ENCODE results near the gene SOX6.

SOX6 gene

DNA sequence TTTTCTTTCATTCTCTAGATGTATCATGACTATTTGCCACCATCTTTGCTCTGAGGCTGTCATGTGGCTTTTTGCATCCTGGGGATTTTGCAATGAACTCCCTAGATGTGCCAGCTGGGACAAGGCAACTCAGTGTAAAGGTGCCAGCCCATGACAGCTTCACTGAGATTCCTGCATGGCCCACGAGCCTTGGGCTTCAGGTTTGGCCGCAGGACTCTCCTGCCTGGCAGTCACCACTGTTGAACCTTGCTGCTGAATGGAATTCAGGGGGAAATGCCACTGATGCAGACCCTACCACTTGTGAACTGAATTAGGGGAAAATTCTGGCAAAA, 385.2 kb downstream of the SOX6 start:
- peaks cover 5 to 49% (median 35%) of the 10 kb centered on the region in 5 donors for H3K4me1 ChIP-seq (ENCODE audit: control insufficient read depth in 5 of 5, insufficient read depth in 5 of 5, low read length in 5 of 5)
- no peak overlapping the region for H3K4me3 ChIP-seq (ENCODE audit: low read depth in 1 of 5, low read length in 5 of 5)
- H3K9ac ChIP-seq (ENCODE audit: low read length in 5 of 5) = no peak overlapping the region
- H3K27ac ChIP-seq (ENCODE audit: low read depth, low read length) = peak overlapping the region; percentile 31
- H3K9me3 ChIP-seq (ENCODE audit: control insufficient read depth in 5 of 5, low read length in 5 of 5) = no peaks in the 10 kb centered on the region
- H3K27me3 ChIP-seq (ENCODE audit: control insufficient read depth in 5 of 5, insufficient read depth in 4 of 5, low read length in 5 of 5) = no peaks in the 10 kb centered on the region
- no peaks in the 10 kb centered on the region for H3K36me3 ChIP-seq (ENCODE audit: control insufficient read depth in 5 of 5, insufficient read depth in 5 of 5, low read length in 5 of 5)

DNA sequence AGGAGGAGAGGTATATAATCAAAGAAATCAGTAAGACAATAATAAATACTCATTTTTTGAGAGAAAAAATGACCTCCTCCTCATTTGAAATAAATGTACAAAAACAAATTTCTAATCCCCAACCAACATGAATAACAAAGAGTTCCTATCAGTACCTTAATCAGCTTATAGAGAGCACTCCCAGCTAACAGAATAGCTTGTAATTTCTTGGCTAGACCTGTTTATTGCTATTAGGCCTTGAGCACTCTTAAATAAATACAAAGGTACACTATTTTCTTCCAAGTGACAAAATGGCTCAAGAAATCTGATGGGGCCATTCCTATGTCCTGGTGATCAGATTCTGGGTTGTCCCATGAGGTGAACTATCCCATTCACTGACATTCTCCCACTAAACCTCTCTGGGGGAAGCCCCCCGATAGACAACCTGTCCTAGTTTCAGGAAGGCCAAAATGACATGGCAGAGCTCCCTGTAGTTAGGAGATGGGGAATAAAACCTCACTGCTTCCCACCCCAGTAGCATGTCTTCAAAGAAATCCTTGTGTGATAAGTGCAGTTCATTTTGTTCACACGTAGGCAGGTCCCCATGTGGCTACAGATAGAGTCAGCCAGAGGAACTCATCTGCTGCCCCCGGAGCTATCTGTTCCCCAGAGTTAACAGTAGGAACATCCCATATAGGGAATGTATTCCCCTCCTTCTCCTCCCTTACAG, 385.7 kb downstream of the SOX6 start:
- H3K4me1 ChIP-seq (ENCODE audit: control insufficient read depth in 5 of 5, insufficient read depth in 5 of 5, low read length in 5 of 5) = peaks cover 5 to 49% (median 35%) of the 10 kb centered on the region in 5 donors

DNA sequence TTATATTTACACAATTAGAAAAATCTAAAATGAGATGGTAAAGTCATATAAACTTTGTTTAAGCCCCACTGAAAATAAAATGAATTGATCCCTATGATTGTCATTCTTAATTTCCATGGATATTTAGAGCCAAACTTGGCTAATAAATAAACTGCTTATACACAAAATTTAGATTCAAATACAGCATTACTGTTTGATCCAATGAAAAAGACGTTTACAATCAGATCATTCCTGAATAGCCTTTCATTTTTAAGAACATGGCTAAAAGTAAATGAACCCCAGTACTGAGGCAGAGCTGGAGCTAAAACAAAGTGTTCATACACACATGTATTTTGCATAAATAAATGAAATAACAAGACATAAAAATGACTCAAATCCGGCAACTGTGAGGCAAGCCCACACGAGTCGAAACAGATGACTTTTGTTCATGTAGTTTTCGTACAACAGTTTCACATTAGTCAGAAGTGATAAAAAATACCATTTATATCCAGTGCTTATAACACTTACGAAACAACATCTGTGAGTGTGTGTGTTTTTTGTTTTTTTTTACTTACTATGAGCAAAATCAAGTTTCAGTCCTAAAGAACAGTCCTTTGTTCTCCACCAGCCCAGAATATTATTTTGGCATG, 386.5 kb downstream of the SOX6 start:
- no peaks in the 10 kb centered on the region for H3K27me3 ChIP-seq (ENCODE audit: control insufficient read depth in 5 of 5, insufficient read depth in 4 of 5, low read length in 5 of 5)
- H3K9ac ChIP-seq (ENCODE audit: low read length in 5 of 5) = no peak overlapping the region
- peak overlapping the region; percentile 90 for H3K27ac ChIP-seq (ENCODE audit: low read depth, low read length)
- H3K9me3 ChIP-seq (ENCODE audit: control insufficient read depth in 5 of 5, low read length in 5 of 5) = no peaks in the 10 kb centered on the region
- H3K4me3 ChIP-seq (ENCODE audit: low read depth in 1 of 5, low read length in 5 of 5) = peak overlapping the region in 1 of 5 donors; percentile 0
- no peaks in the 10 kb centered on the region for H3K36me3 ChIP-seq (ENCODE audit: control insufficient read depth in 5 of 5, insufficient read depth in 5 of 5, low read length in 5 of 5)
- peaks cover 5 to 49% (median 35%) of the 10 kb centered on the region in 5 donors for H3K4me1 ChIP-seq (ENCODE audit: control insufficient read depth in 5 of 5, insufficient read depth in 5 of 5, low read length in 5 of 5)

More for the DNA sequence above, 385.7 kb downstream of the SOX6 start:
- Histone ChIP-seq H3K27me3 (ENCODE audit: control insufficient read depth in 5 of 5, insufficient read depth in 4 of 5, low read length in 5 of 5) (no peaks in the 10 kb centered on the region), H3K36me3 (ENCODE audit: control insufficient read depth in 5 of 5, insufficient read depth in 5 of 5, low read length in 5 of 5) (no peaks in the 10 kb centered on the region), H3K27ac (ENCODE audit: low read depth, low read length) (peak overlapping the region; percentile 25), H3K9me3 (ENCODE audit: control insufficient read depth in 5 of 5, low read length in 5 of 5) (no peaks in the 10 kb centered on the region), H3K9ac (ENCODE audit: low read length in 5 of 5) (no peak overlapping the region), H3K4me3 (ENCODE audit: low read depth in 1 of 5, low read length in 5 of 5) (no peak overlapping the region)

DNA sequence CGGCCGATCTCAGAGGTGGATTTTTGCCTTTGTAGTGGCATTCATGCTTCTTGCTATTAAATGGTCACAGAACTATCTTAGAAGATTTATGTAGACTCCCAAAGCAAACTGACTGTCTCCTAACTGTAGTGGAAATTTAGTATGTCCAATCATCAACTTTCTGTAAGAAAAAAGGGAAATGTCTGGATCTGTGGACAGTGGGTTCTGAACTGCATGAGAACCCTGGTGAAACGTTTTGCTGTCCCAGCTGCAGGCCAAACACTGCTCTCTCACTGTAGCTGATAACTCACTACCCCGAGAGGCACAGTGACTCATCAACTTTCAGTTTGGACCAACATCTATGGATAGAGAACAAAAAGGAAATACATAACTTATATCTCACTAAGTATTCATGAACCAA, 387.1 kb downstream of the SOX6 start:
- Histone ChIP-seq H3K9me3 (ENCODE audit: control insufficient read depth in 5 of 5, low read length in 5 of 5) (no peaks in the 10 kb centered on the region), H3K4me3 (ENCODE audit: low read depth in 1 of 5, low read length in 5 of 5) (peak overlapping the region in 2 of 5 donors; percentile 0 to 33), H3K36me3 (ENCODE audit: control insufficient read depth in 5 of 5, insufficient read depth in 5 of 5, low read length in 5 of 5) (no peaks in the 10 kb centered on the region), H3K27me3 (ENCODE audit: control insufficient read depth in 5 of 5, insufficient read depth in 4 of 5, low read length in 5 of 5) (no peaks in the 10 kb centered on the region), H3K27ac (ENCODE audit: low read depth, low read length) (peak overlapping the region; percentile 90), H3K4me1 (ENCODE audit: control insufficient read depth in 5 of 5, insufficient read depth in 5 of 5, low read length in 5 of 5) (peaks cover 5 to 49% (median 35%) of the 10 kb centered on the region in 5 donors), H3K9ac (ENCODE audit: low read length in 5 of 5) (no peak overlapping the region)

DNA sequence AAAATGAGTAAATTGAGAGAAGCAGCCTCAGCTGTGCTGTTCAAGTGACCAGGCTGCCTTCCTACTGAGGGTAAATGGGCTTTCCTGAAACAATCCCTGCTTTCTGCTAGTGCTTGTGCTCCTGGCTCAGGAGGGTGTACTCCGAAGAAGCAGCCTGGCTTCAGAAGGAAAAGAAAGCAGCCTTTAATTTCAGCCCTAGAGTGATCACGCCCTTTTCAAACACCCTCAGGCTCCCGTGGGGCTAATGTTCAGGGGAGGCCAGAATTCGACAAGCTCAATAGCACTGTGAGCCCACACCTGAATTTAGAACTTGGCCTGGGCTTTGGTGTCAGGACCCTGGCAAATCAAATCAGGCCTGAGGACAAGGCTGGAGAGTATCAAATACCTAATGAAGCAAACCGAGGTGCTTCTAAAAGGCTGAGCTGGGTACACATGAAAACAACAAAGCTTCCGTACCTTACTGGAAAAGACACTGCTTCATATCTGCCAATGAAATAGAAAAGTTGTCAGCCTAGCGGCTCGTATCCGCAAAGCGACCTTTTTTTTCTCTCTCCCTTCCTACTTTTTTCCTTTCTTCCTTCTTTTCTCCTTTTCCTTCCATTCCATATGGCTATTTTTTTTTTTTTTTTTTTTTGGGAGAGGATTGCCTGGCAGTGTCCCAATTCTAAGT, 387.8 kb downstream of the SOX6 start:
- peak overlapping the region; percentile 90 for H3K27ac ChIP-seq (ENCODE audit: low read depth, low read length)
- H3K9ac ChIP-seq (ENCODE audit: low read length in 5 of 5) = peak overlapping the region in 2 of 5 donors; percentile 56 to 57
- no peaks in the 10 kb centered on the region for H3K27me3 ChIP-seq (ENCODE audit: control insufficient read depth in 5 of 5, insufficient read depth in 4 of 5, low read length in 5 of 5)
- no peaks in the 10 kb centered on the region for H3K36me3 ChIP-seq (ENCODE audit: control insufficient read depth in 5 of 5, insufficient read depth in 5 of 5, low read length in 5 of 5)
- H3K9me3 ChIP-seq (ENCODE audit: control insufficient read depth in 5 of 5, low read length in 5 of 5) = no peaks in the 10 kb centered on the region
- peaks cover 5 to 49% (median 35%) of the 10 kb centered on the region in 5 donors for H3K4me1 ChIP-seq (ENCODE audit: control insufficient read depth in 5 of 5, insufficient read depth in 5 of 5, low read length in 5 of 5)
- peak overlapping the region in 1 of 5 donors; percentile 17 for H3K4me3 ChIP-seq (ENCODE audit: low read depth in 1 of 5, low read length in 5 of 5)

DNA sequence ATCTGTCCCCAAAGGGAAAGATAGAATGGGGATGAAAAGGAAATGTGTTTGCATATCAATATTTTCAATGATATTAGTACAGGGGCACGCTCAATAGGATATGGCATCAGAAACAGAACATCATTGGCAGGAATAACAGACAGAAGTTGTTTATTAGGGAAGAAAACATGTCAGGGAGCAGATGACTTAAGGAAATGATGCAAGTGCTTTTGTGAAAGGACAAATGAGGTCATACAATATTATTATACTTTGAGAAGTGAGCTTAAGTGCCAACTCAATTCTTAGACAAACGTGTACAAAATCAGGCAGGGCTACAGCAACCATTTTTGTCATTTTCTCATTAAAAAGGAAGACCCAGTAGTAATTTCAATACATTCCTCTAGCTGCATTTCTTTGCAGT, 388.4 kb downstream of the SOX6 start:
- Histone ChIP-seq H3K4me1 (ENCODE audit: control insufficient read depth in 5 of 5, insufficient read depth in 5 of 5, low read length in 5 of 5) (peaks cover 5 to 49% (median 35%) of the 10 kb centered on the region in 5 donors), H3K27me3 (ENCODE audit: control insufficient read depth in 5 of 5, insufficient read depth in 4 of 5, low read length in 5 of 5) (no peaks in the 10 kb centered on the region), H3K27ac (ENCODE audit: low read depth, low read length) (peak overlapping the region; percentile 90), H3K36me3 (ENCODE audit: control insufficient read depth in 5 of 5, insufficient read depth in 5 of 5, low read length in 5 of 5) (no peaks in the 10 kb centered on the region), H3K9me3 (ENCODE audit: control insufficient read depth in 5 of 5, low read length in 5 of 5) (no peaks in the 10 kb centered on the region), H3K9ac (ENCODE audit: low read length in 5 of 5) (peak overlapping the region in 1 of 5 donors; percentile 56), H3K4me3 (ENCODE audit: low read depth in 1 of 5, low read length in 5 of 5) (no peak overlapping the region)

DNA sequence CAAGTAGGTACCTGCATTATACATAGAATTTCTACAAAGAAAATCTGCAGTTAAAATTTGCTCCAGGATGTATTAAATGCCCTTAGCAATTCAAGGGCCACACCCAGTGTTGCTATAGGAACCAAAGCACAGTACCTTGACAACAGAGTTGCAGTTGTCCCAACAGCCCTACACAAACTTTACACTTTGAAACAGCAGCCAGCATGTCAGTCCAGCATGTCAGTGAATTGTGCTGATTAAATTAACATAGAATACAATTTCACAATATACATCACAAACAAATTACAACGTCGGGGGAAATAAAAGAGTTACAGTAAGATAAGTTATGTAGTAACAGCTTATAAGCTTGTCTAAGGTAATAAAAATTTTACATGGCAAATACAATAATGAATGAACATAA, 389.2 kb downstream of the SOX6 start:
- H3K27ac ChIP-seq (ENCODE audit: low read depth, low read length) = no peak overlapping the region
- H3K4me1 ChIP-seq (ENCODE audit: control insufficient read depth in 5 of 5, insufficient read depth in 5 of 5, low read length in 5 of 5) = peaks cover 5 to 48% (median 35%) of the 10 kb centered on the region in 5 donors
- H3K9ac ChIP-seq (ENCODE audit: low read length in 5 of 5) = no peak overlapping the region

DNA sequence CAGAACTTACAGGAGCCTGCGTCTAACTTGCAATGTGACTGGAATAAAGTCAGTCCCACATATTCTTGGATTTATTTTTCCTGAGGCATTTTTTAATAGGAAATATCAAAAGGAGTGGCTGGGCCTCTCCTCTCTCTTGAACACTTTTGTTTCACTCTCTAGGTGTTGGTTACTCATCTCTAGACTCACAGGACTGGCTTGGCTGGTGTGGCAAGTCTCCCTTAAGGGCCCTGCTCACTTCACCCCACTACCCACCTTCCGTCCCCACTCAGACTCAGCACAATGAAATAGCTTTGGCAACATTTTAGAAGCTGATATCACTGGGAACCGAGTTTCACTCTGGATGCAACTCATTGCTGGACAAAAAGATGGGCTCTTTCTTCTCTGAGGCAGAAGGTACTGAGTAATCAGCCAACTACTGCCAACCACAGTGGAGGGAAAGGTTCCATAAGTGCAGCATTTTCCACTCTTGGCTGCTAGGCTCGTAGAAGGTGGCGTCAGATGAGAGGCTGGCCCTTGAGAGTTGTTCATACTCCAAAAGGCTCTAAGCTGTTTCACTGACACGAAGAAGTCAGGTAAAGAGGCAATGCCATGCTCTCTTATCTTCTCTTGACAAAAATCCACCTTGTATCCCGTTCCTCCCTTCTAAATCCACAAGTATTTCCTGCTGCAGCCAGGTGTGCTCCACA, 390.6 kb downstream of the SOX6 start:
- Histone ChIP-seq H3K27ac (ENCODE audit: low read depth, low read length) (no peak overlapping the region), H3K4me1 (ENCODE audit: control insufficient read depth in 5 of 5, insufficient read depth in 5 of 5, low read length in 5 of 5) (peaks cover 5 to 34% (median 24%) of the 10 kb centered on the region in 5 donors)

More for the DNA sequence above, 389.2 kb downstream of the SOX6 start:
- Histone ChIP-seq H3K9me3 (ENCODE audit: control insufficient read depth in 5 of 5, low read length in 5 of 5) (no peaks in the 10 kb centered on the region), H3K27me3 (ENCODE audit: control insufficient read depth in 5 of 5, insufficient read depth in 4 of 5, low read length in 5 of 5) (no peaks in the 10 kb centered on the region), H3K36me3 (ENCODE audit: control insufficient read depth in 5 of 5, insufficient read depth in 5 of 5, low read length in 5 of 5) (no peaks in the 10 kb centered on the region), H3K4me3 (ENCODE audit: low read depth in 1 of 5, low read length in 5 of 5) (no peak overlapping the region)

DNA sequence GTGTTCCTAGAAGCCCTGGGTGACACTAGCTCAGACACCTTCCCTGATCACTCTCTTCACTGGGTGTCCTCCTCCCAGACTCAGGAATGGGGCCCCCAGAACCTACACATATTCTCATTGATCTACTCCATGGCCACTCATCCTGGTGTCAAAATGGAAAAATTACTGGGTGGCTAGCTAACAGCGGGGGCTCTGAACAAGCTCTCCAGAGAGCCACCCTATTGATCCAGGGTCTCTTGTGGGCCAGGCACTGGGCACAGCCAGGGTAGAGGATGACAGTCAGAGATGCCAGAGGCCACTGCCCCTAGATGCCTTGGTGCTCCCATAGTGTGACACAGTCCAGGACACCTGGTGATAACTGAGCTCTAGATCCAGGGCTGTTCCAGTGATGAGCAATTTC, 393.1 kb downstream of the SOX6 start:
- Histone ChIP-seq H3K4me1 (ENCODE audit: control insufficient read depth in 5 of 5, insufficient read depth in 5 of 5, low read length in 5 of 5) (peaks cover 3 to 17% (median 11%) of the 10 kb centered on the region in 5 donors), H3K27me3 (ENCODE audit: control insufficient read depth in 5 of 5, insufficient read depth in 4 of 5, low read length in 5 of 5) (no peaks in the 10 kb centered on the region), H3K9ac (ENCODE audit: low read length in 5 of 5) (no peak overlapping the region), H3K9me3 (ENCODE audit: control insufficient read depth in 5 of 5, low read length in 5 of 5) (no peaks in the 10 kb centered on the region), H3K36me3 (ENCODE audit: control insufficient read depth in 5 of 5, insufficient read depth in 5 of 5, low read length in 5 of 5) (no peaks in the 10 kb centered on the region), H3K4me3 (ENCODE audit: low read depth in 1 of 5, low read length in 5 of 5) (no peak overlapping the region), H3K27ac (ENCODE audit: low read depth, low read length) (no peak overlapping the region)

More for the DNA sequence above, 390.6 kb downstream of the SOX6 start:
- H3K36me3 ChIP-seq (ENCODE audit: control insufficient read depth in 5 of 5, insufficient read depth in 5 of 5, low read length in 5 of 5) = no peaks in the 10 kb centered on the region
- H3K4me3 ChIP-seq (ENCODE audit: low read depth in 1 of 5, low read length in 5 of 5) = no peak overlapping the region
- no peak overlapping the region for H3K9ac ChIP-seq (ENCODE audit: low read length in 5 of 5)
- no peaks in the 10 kb centered on the region for H3K9me3 ChIP-seq (ENCODE audit: control insufficient read depth in 5 of 5, low read length in 5 of 5)
- H3K27me3 ChIP-seq (ENCODE audit: control insufficient read depth in 5 of 5, insufficient read depth in 4 of 5, low read length in 5 of 5) = no peaks in the 10 kb centered on the region
